ENCODE measurements around the gene OR52A1.
"Not testable (repeated sequence)": the region's sequence is repeated elsewhere in the genome, so short reads cannot be mapped to it uniquely, and the experiment has no call there.

DNA sequence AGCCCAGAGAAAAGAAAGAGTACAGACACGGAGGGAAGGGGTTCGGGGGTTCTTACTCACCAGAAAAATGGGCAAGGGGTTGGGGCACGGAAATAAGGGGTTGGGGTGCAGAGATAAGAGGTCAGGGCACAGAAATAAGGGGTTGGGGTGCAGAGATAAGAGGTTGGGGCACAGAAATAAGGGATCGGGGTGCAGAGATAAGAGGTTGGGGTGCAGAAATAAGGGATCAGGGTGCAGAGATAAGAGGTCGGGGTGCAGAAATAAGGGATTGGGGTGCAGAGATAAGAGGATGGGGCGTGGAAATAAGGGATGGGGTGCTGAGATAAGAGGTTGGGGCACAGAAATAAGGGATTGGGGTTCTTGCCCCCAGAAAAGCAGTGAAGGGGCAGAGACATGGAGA, 10.2 kb upstream of the OR52A1 start:
- TF ChIP-seq, protein P1, sequence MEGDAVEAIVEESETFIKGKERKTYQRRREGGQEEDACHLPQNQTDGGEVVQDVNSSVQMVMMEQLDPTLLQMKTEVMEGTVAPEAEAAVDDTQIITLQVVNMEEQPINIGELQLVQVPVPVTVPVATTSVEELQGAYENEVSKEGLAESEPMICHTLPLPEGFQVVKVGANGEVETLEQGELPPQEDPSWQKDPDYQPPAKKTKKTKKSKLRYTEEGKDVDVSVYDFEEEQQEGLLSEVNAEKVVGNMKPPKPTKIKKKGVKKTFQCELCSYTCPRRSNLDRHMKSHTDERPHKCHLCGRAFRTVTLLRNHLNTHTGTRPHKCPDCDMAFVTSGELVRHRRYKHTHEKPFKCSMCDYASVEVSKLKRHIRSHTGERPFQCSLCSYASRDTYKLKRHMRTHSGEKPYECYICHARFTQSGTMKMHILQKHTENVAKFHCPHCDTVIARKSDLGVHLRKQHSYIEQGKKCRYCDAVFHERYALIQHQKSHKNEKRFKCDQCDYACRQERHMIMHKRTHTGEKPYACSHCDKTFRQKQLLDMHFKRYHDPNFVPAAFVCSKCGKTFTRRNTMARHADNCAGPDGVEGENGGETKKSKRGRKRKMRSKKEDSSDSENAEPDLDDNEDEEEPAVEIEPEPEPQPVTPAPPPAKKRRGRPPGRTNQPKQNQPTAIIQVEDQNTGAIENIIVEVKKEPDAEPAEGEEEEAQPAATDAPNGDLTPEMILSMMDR (IDR thresholded peaks at IDR 0.05; ENCODE audit: extremely low read depth in 1 of 2, insufficient read depth in 1 of 2, low read depth in 1 of 2, low read length in 2 of 2) = not testable (repeated sequence)
- TF ChIP-seq, protein P2, sequence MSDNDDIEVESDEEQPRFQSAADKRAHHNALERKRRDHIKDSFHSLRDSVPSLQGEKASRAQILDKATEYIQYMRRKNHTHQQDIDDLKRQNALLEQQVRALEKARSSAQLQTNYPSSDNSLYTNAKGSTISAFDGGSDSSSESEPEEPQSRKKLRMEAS (IDR thresholded peaks at IDR 0.05; ENCODE audit: insufficient read depth, insufficient read length) = not testable (repeated sequence)
- TF ChIP-seq POLR2AphosphoS5 (IDR thresholded peaks at IDR 0.05; ENCODE audit: insufficient read depth, low read depth, low read length); POLR2A (IDR thresholded peaks at IDR 0.05; ENCODE audit: low read depth, low read length); EZH2 (IDR thresholded peaks at IDR 0.05; ENCODE audit: borderline replicate concordance, low read depth, low read length, severe bottlenecking); JUN (IDR thresholded peaks at IDR 0.05; ENCODE audit: borderline replicate concordance, insufficient read depth, insufficient read length, low read depth); FOS (IDR thresholded peaks at IDR 0.05; ENCODE audit: borderline replicate concordance, insufficient read depth, low read length); MYC (IDR thresholded peaks at IDR 0.05; ENCODE audit: low read depth, low read length); GATA2 (IDR thresholded peaks at IDR 0.05; ENCODE audit: insufficient read depth, insufficient read length, low read depth, low read length): not testable (repeated sequence)

All from endothelial cell of umbilical vein (primary cell).